CD14-positive monocyte (primary cell): ENCODE measurements around the gene RAET1E. TPM values are rescaled to one million over a fixed set of nuclear protein-coding genes. Genes with fewer than 3 reads are reported as not detected.

Experiments used
- DNase-seq, 3 donors: peaks; one replicate each; pipeline ENCODE4 v3.0.0-alpha.2; 2011 to 2022
- H2AFZ ChIP-seq: 2 replicates; pipeline ENCODE4 v1.6.0; 2012; ENCODE audit warnings: mild to moderate bottlenecking, low read depth, low read length, inconsistent platforms; ENCODE audit not compliant: insufficient read depth, poor library complexity, severe bottlenecking
- H3K27ac ChIP-seq, 2 donors: 1 replicate in 1 of 2; 2 replicates in 1 of 2; pipeline ENCODE4 v1.5.1; 2012 to 2013; ENCODE audit warnings: low read length in 2 of 2, control low read depth in 1 of 2, inconsistent platforms in 1 of 2, low read depth in 1 of 2, mild to moderate bottlenecking in 1 of 2
- H3K27me3 ChIP-seq, 2 donors: one replicate each; pipeline versions ENCODE4 v1.6.0 to v1.6.1; 2011 to 2013; ENCODE audit warnings: low read length in 2 of 2; ENCODE audit not compliant: control insufficient read depth in 2 of 2, insufficient read depth in 2 of 2
- H3K36me3 ChIP-seq, 2 donors: replicated peaks in 1 of 2; 1 replicate in 1 of 2; 2 replicates in 1 of 2; pipeline versions ENCODE4 v1.5.1 to v1.6.1; 2012 to 2013; ENCODE audit warnings: low read length in 2 of 2, control low read depth in 1 of 2, inconsistent platforms in 1 of 2, mild to moderate bottlenecking in 1 of 2; ENCODE audit not compliant: insufficient read depth in 2 of 2, control insufficient read depth in 1 of 2
- H3K4me1 ChIP-seq, 2 donors: 1 replicate in 1 of 2; 2 replicates in 1 of 2; pipeline versions ENCODE4 v1.5.1 to v1.6.1; 2012 to 2013; ENCODE audit warnings: low read length in 2 of 2, control low read depth in 1 of 2, inconsistent platforms in 1 of 2, mild to moderate bottlenecking in 1 of 2, moderate library complexity in 1 of 2; ENCODE audit not compliant: insufficient read depth in 2 of 2, control insufficient read depth in 1 of 2
- H3K4me2 ChIP-seq: replicated peaks from 2 replicates; pipeline ENCODE3; 2012; ENCODE audit warnings: low read length, moderate library complexity, mild to moderate bottlenecking; ENCODE audit not compliant: poor library complexity, severe bottlenecking; ENCODE audit errors: extremely low read depth
- H3K4me3 ChIP-seq, 3 experiments: fragments of 200-600 bp in 1 of 3; sonication (generic) in 1 of 3; replicated peaks in 1 of 3; 1 replicate in 2 of 3; 2 replicates in 1 of 3; pipeline ENCODE4 v1.5.1; 2011 to 2013; ENCODE audit warnings: low read length in 3 of 3, mild to moderate bottlenecking in 3 of 3, control low read depth in 2 of 3, low read depth in 2 of 3, inconsistent platforms in 1 of 3, moderate library complexity in 1 of 3
- H3K79me2 ChIP-seq: 2 replicates; pipeline ENCODE4 v1.6.0; 2012; ENCODE audit warnings: mild to moderate bottlenecking, control low read depth, inconsistent platforms, low read length, moderate library complexity; ENCODE audit not compliant: insufficient read depth
- H3K9ac ChIP-seq: 2 replicates; pipeline ENCODE4 v1.6.0; 2017; ENCODE audit warnings: low read length, mild to moderate bottlenecking; ENCODE audit not compliant: insufficient read depth, poor library complexity, severe bottlenecking
- H3K9me3 ChIP-seq, 2 donors: replicated peaks in 1 of 2; 1 replicate in 1 of 2; 2 replicates in 1 of 2; pipeline versions ENCODE4 v1.5.1 to v1.6.1; 2012 to 2013; ENCODE audit warnings: low read length in 2 of 2, control low read depth in 1 of 2; ENCODE audit not compliant: control insufficient read depth in 1 of 2, insufficient read depth in 1 of 2
- H4K20me1 ChIP-seq: 2 replicates; pipeline ENCODE4 v1.6.0; 2012; ENCODE audit warnings: mild to moderate bottlenecking, low read length, control low read depth, moderate library complexity; ENCODE audit not compliant: insufficient read depth
- H3K27ac Mint-ChIP-seq, 7 donors: one replicate each; pipeline ENCODE4 v1.8.0; 2020; ENCODE audit warnings: mild to moderate bottlenecking in 7 of 7, mixed read lengths in 7 of 7, moderate library complexity in 6 of 7, inconsistent platforms in 2 of 7
- H3K27me3 Mint-ChIP-seq, 3 donors: one replicate each; pipeline ENCODE4 v1.8.0; 2021 to 2022; ENCODE audit warnings: low read depth in 3 of 3, mild to moderate bottlenecking in 3 of 3, mixed read lengths in 3 of 3, moderate library complexity in 3 of 3, inconsistent platforms in 1 of 3
- H3K36me3 Mint-ChIP-seq, 2 donors: one replicate each; pipeline ENCODE4 v1.8.0; 2020; ENCODE audit warnings: mixed read lengths in 2 of 2, inconsistent platforms in 1 of 2, mild to moderate bottlenecking in 1 of 2
- H3K4me1 Mint-ChIP-seq: one replicate; pipeline ENCODE4 v1.8.0; 2020; ENCODE audit warnings: mild to moderate bottlenecking, mixed read lengths
- H3K4me3 Mint-ChIP-seq, 2 donors: one replicate each; pipeline ENCODE4 v1.8.0; 2020; ENCODE audit warnings: mild to moderate bottlenecking in 2 of 2, mixed read lengths in 2 of 2, moderate library complexity in 1 of 2
- H3K9me3 Mint-ChIP-seq, 7 donors: one replicate each; pipeline ENCODE4 v1.8.0; 2020 to 2022; ENCODE audit warnings: mixed read lengths in 7 of 7, mild to moderate bottlenecking in 6 of 7, moderate library complexity in 6 of 7, inconsistent platforms in 2 of 7
- WGBS: methylation state at CpG from one replicate; pipeline ENCODE4 v1.1.5; 2013; ENCODE audit warnings: missing lambda C conversion rate; ENCODE audit not compliant: insufficient coverage; 5-methylcytosine and 5-hydroxymethylcytosine counted together
- intact Hi-C, 2 donors: fragments of 100-400 bp; cut with micrococcal nuclease; formaldehyde crosslinking; loops; one replicate each; pipeline versions ENCODE4 v1.15.0 to v1.15.1; 2023
- polyA plus RNA-seq, 3 donors: library from polyadenylated mRNA; depleted of rRNA in 1 of 3; unstranded in 2 of 3; stranded (reverse) in 1 of 3; fragments of 300-500 nt in 2 of 3; fragments of >200 nt in 1 of 3; fragmentation: Illumina TruSeq in 2 of 3; gene quantifications; 1 replicate in 2 of 3; 2 replicates in 1 of 3; pipeline ENCODE4 v1.2.3, GENCODE V29; 2012 to 2021
- TF ChIP-seq, protein P1 (sequence below): fragments of 200-600 bp; IDR thresholded peaks from one replicate; pipeline ENCODE4 v1.8.0; 2022; ENCODE audit warnings: antibody characterized with exemption, mild to moderate bottlenecking

Gene RAET1E
- polyA plus RNA-seq, 3 donors = not detected

DNA sequence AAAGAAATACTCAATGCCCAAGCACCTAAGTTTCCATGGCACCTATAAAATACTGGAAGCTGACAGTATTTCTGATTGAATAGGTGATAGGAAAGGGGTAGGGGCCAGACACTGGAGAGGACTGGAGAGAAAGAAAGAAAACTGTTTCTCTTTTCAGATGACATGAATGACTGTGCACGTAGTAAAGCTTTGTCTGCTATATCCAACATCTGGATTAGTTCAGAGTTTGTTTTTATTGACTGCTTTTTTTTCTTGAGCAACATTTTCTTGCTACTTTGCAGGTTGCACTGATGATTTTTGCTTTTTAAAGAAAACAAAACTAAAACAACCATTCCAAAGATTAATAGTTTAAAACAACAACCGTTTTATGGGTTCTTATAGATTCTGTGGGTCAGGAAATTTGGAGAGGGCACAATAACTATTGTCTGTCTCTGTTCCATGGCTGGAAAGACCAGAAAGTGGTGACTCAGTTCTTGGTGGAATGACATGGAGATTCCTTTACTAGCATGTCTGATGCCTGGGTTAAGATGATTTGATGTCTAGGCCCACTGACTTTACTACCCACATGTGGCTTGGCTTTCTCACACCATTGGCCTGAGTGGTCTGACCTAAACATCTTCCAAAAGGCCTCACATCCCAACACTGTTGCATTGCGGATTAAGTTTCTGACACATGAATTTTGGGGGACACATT is 21.5 kb downstream of the RAET1E start:
- intact Hi-C loops = no loop called here
- H2AFZ ChIP-seq = no peak overlapping the region

DNA sequence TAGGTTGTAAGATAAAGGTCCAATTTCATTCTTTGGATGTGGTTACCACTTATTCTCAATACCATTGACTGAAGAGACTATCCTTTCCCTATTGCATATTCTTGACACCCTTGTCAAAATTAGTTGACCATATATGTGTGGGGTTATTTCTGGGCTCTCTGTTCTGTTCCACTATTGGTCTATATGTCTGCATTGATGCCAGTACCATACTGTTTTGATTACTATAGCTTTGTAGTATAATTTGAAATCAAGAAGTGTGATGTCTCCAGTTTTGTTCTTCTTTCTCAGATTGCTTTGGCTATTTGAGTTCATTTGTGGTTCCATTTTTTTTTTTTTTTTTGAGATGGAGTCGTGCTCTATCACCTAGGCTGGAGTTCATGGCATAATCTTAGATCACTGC is 25.7 kb downstream of the RAET1E start:
- no peak overlapping the region for H3K4me2 ChIP-seq
- Mint-ChIP-seq H3K27ac (no peak overlapping the region), H3K4me1 (peaks cover 3% of the 10 kb centered on the region), H3K4me3 (no peak overlapping the region), H3K36me3 (no peaks in the 10 kb centered on the region), H3K27me3 (peaks cover 4 to 7% (median 7%) of the 10 kb centered on the region in 3 donors), H3K9me3 (peaks cover 0 to 9% (median 4%) of the 10 kb centered on the region in 7 donors)
- H3K36me3 ChIP-seq = no peaks in the 10 kb centered on the region
- no peak overlapping the region for H3K9ac ChIP-seq
- WGBS = no CpG with 5 or more reads among the region's 1 CpG
- intact Hi-C loops = no loop called here
- no peaks in the 10 kb centered on the region for H3K79me2 ChIP-seq
- peaks cover 0 to 3% of the 10 kb centered on the region in 2 donors for H3K9me3 ChIP-seq
- H3K27me3 ChIP-seq = peaks cover 0 to 4% of the 10 kb centered on the region in 2 donors
- no peak overlapping the region for H3K27ac ChIP-seq
- H2AFZ ChIP-seq = no peak overlapping the region
- no peak for DNase-seq
- no peak overlapping the region for H3K4me3 ChIP-seq
- no peaks in the 10 kb centered on the region for H3K4me1 ChIP-seq
- no peaks in the 10 kb centered on the region for H4K20me1 ChIP-seq
- TF ChIP-seq, protein P1, sequence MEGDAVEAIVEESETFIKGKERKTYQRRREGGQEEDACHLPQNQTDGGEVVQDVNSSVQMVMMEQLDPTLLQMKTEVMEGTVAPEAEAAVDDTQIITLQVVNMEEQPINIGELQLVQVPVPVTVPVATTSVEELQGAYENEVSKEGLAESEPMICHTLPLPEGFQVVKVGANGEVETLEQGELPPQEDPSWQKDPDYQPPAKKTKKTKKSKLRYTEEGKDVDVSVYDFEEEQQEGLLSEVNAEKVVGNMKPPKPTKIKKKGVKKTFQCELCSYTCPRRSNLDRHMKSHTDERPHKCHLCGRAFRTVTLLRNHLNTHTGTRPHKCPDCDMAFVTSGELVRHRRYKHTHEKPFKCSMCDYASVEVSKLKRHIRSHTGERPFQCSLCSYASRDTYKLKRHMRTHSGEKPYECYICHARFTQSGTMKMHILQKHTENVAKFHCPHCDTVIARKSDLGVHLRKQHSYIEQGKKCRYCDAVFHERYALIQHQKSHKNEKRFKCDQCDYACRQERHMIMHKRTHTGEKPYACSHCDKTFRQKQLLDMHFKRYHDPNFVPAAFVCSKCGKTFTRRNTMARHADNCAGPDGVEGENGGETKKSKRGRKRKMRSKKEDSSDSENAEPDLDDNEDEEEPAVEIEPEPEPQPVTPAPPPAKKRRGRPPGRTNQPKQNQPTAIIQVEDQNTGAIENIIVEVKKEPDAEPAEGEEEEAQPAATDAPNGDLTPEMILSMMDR = no peak

More for the DNA sequence above, 21.5 kb downstream of the RAET1E start:
- no CpG with 5 or more reads among the region's 3 CpGs for WGBS
- Histone ChIP-seq H3K9ac (no peak overlapping the region), H3K27ac (no peak overlapping the region), H3K4me2 (no peak overlapping the region), H3K9me3 (peaks cover 0 to 3% of the 10 kb centered on the region in 2 donors), H3K36me3 (no peaks in the 10 kb centered on the region), H3K4me3 (no peak overlapping the region), H3K27me3 (peaks cover 0 to 7% of the 10 kb centered on the region in 2 donors), H3K4me1 (no peaks in the 10 kb centered on the region), H4K20me1 (no peaks in the 10 kb centered on the region), H3K79me2 (no peaks in the 10 kb centered on the region)
- Mint-ChIP-seq H3K4me1 (no peaks in the 10 kb centered on the region), H3K9me3 (peaks cover 0 to 10% (median 4%) of the 10 kb centered on the region in 7 donors), H3K27ac (no peak overlapping the region), H3K27me3 (peaks cover 10 to 21% (median 15%) of the 10 kb centered on the region in 3 donors), H3K36me3 (no peaks in the 10 kb centered on the region), H3K4me3 (no peak overlapping the region)
- TF ChIP-seq, protein P1 = no peak
- no peak for DNase-seq
